CD14-positive monocyte (primary cell): ENCODE measurements around the gene PFKP. TPM values are rescaled to one million over a fixed set of nuclear protein-coding genes. Genes with fewer than 3 reads are reported as not detected.

Experiments
- DNase-seq, 3 donors: peaks; one replicate each; pipeline ENCODE4 v3.0.0-alpha.2; 2011 to 2022
- H2AFZ ChIP-seq: 2 replicates; pipeline ENCODE4 v1.6.0; 2012; ENCODE audit warnings: mild to moderate bottlenecking, low read depth, low read length, inconsistent platforms; ENCODE audit not compliant: insufficient read depth, poor library complexity, severe bottlenecking
- H3K27ac ChIP-seq, 2 donors: 1 replicate in 1 of 2; 2 replicates in 1 of 2; pipeline ENCODE4 v1.5.1; 2012 to 2013; ENCODE audit warnings: low read length in 2 of 2, control low read depth in 1 of 2, inconsistent platforms in 1 of 2, low read depth in 1 of 2, mild to moderate bottlenecking in 1 of 2
- H3K27me3 ChIP-seq, 2 donors: one replicate each; pipeline versions ENCODE4 v1.6.0 to v1.6.1; 2011 to 2013; ENCODE audit warnings: low read length in 2 of 2; ENCODE audit not compliant: control insufficient read depth in 2 of 2, insufficient read depth in 2 of 2
- H3K36me3 ChIP-seq, 2 donors: replicated peaks in 1 of 2; 1 replicate in 1 of 2; 2 replicates in 1 of 2; pipeline versions ENCODE4 v1.5.1 to v1.6.1; 2012 to 2013; ENCODE audit warnings: low read length in 2 of 2, control low read depth in 1 of 2, inconsistent platforms in 1 of 2, mild to moderate bottlenecking in 1 of 2; ENCODE audit not compliant: insufficient read depth in 2 of 2, control insufficient read depth in 1 of 2
- H3K4me1 ChIP-seq, 2 donors: 1 replicate in 1 of 2; 2 replicates in 1 of 2; pipeline versions ENCODE4 v1.5.1 to v1.6.1; 2012 to 2013; ENCODE audit warnings: low read length in 2 of 2, control low read depth in 1 of 2, inconsistent platforms in 1 of 2, mild to moderate bottlenecking in 1 of 2, moderate library complexity in 1 of 2; ENCODE audit not compliant: insufficient read depth in 2 of 2, control insufficient read depth in 1 of 2
- H3K4me2 ChIP-seq: replicated peaks from 2 replicates; pipeline ENCODE3; 2012; ENCODE audit warnings: low read length, moderate library complexity, mild to moderate bottlenecking; ENCODE audit not compliant: poor library complexity, severe bottlenecking; ENCODE audit errors: extremely low read depth
- H3K4me3 ChIP-seq, 3 experiments: fragments of 200-600 bp in 1 of 3; sonication (generic) in 1 of 3; replicated peaks in 1 of 3; 1 replicate in 2 of 3; 2 replicates in 1 of 3; pipeline ENCODE4 v1.5.1; 2011 to 2013; ENCODE audit warnings: low read length in 3 of 3, mild to moderate bottlenecking in 3 of 3, control low read depth in 2 of 3, low read depth in 2 of 3, inconsistent platforms in 1 of 3, moderate library complexity in 1 of 3
- H3K79me2 ChIP-seq: 2 replicates; pipeline ENCODE4 v1.6.0; 2012; ENCODE audit warnings: mild to moderate bottlenecking, control low read depth, inconsistent platforms, low read length, moderate library complexity; ENCODE audit not compliant: insufficient read depth
- H3K9ac ChIP-seq: 2 replicates; pipeline ENCODE4 v1.6.0; 2017; ENCODE audit warnings: low read length, mild to moderate bottlenecking; ENCODE audit not compliant: insufficient read depth, poor library complexity, severe bottlenecking
- H3K9me3 ChIP-seq, 2 donors: replicated peaks in 1 of 2; 1 replicate in 1 of 2; 2 replicates in 1 of 2; pipeline versions ENCODE4 v1.5.1 to v1.6.1; 2012 to 2013; ENCODE audit warnings: low read length in 2 of 2, control low read depth in 1 of 2; ENCODE audit not compliant: control insufficient read depth in 1 of 2, insufficient read depth in 1 of 2
- H4K20me1 ChIP-seq: 2 replicates; pipeline ENCODE4 v1.6.0; 2012; ENCODE audit warnings: mild to moderate bottlenecking, low read length, control low read depth, moderate library complexity; ENCODE audit not compliant: insufficient read depth
- H3K27ac Mint-ChIP-seq, 7 donors: one replicate each; pipeline ENCODE4 v1.8.0; 2020; ENCODE audit warnings: mild to moderate bottlenecking in 7 of 7, mixed read lengths in 7 of 7, moderate library complexity in 6 of 7, inconsistent platforms in 2 of 7
- H3K27me3 Mint-ChIP-seq, 3 donors: one replicate each; pipeline ENCODE4 v1.8.0; 2021 to 2022; ENCODE audit warnings: low read depth in 3 of 3, mild to moderate bottlenecking in 3 of 3, mixed read lengths in 3 of 3, moderate library complexity in 3 of 3, inconsistent platforms in 1 of 3
- H3K36me3 Mint-ChIP-seq, 2 donors: one replicate each; pipeline ENCODE4 v1.8.0; 2020; ENCODE audit warnings: mixed read lengths in 2 of 2, inconsistent platforms in 1 of 2, mild to moderate bottlenecking in 1 of 2
- H3K4me1 Mint-ChIP-seq: one replicate; pipeline ENCODE4 v1.8.0; 2020; ENCODE audit warnings: mild to moderate bottlenecking, mixed read lengths
- H3K4me3 Mint-ChIP-seq, 2 donors: one replicate each; pipeline ENCODE4 v1.8.0; 2020; ENCODE audit warnings: mild to moderate bottlenecking in 2 of 2, mixed read lengths in 2 of 2, moderate library complexity in 1 of 2
- H3K9me3 Mint-ChIP-seq, 7 donors: one replicate each; pipeline ENCODE4 v1.8.0; 2020 to 2022; ENCODE audit warnings: mixed read lengths in 7 of 7, mild to moderate bottlenecking in 6 of 7, moderate library complexity in 6 of 7, inconsistent platforms in 2 of 7
- WGBS: methylation state at CpG from one replicate; pipeline ENCODE4 v1.1.5; 2013; ENCODE audit warnings: missing lambda C conversion rate; ENCODE audit not compliant: insufficient coverage; 5-methylcytosine and 5-hydroxymethylcytosine counted together
- intact Hi-C, 2 donors: fragments of 100-400 bp; cut with micrococcal nuclease; formaldehyde crosslinking; loops; one replicate each; pipeline versions ENCODE4 v1.15.0 to v1.15.1; 2023
- polyA plus RNA-seq, 3 donors: library from polyadenylated mRNA; depleted of rRNA in 1 of 3; unstranded in 2 of 3; stranded (reverse) in 1 of 3; fragments of 300-500 nt in 2 of 3; fragments of >200 nt in 1 of 3; fragmentation: Illumina TruSeq in 2 of 3; gene quantifications; 1 replicate in 2 of 3; 2 replicates in 1 of 3; pipeline ENCODE4 v1.2.3, GENCODE V29; 2012 to 2021
- TF ChIP-seq, protein P1 (sequence below): fragments of 200-600 bp; IDR thresholded peaks from one replicate; pipeline ENCODE4 v1.8.0; 2022; ENCODE audit warnings: antibody characterized with exemption, mild to moderate bottlenecking

PFKP gene
- polyA plus RNA-seq, 3 donors: 6.5 to 14.2 (median 8.1) TPM

DNA sequence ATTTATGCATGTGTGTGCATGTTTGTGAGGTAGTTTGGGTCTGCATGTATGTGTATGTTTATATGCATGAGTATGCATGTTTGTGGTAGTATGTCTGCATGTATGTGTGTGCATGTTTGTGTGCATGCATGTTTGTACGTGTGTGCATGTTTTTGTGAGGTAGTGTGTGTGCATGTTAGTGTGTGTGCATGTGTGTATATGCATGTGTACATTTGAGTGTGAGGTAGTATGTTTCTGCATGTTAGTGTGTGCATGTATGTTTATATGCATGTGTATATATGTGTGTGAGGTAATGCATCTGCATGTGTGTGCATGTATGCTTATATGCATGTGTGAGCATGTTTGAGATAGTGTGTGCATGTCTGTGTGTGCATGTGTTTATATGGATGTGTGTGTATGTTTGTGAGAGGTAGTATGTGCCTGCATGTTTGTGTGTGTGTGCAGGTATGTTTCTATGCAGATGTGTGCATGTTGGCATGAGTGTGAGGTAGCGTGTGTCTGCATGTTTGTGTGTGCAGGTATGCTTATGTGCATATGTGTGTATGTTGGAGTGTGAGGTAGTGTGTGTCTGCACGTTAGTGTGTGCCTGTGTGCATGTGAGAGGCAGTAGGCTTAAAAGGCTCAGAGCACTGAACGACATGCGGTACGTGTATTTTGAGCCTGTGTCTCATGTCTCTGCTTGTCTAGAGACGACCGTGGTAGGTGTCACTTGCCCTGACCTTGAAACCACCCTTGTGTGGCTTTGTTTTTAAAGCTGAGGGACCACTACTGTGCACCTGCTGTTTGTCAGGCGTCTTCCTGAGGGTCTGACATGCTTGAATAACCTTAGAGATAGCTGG, 43.7 kb downstream of the PFKP start:
- intact Hi-C loops: no loop called here
- TF ChIP-seq, protein P1, sequence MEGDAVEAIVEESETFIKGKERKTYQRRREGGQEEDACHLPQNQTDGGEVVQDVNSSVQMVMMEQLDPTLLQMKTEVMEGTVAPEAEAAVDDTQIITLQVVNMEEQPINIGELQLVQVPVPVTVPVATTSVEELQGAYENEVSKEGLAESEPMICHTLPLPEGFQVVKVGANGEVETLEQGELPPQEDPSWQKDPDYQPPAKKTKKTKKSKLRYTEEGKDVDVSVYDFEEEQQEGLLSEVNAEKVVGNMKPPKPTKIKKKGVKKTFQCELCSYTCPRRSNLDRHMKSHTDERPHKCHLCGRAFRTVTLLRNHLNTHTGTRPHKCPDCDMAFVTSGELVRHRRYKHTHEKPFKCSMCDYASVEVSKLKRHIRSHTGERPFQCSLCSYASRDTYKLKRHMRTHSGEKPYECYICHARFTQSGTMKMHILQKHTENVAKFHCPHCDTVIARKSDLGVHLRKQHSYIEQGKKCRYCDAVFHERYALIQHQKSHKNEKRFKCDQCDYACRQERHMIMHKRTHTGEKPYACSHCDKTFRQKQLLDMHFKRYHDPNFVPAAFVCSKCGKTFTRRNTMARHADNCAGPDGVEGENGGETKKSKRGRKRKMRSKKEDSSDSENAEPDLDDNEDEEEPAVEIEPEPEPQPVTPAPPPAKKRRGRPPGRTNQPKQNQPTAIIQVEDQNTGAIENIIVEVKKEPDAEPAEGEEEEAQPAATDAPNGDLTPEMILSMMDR: no peak
- peaks cover 33 to 85% of the 10 kb centered on the region in 2 donors for H3K36me3 ChIP-seq

DNA sequence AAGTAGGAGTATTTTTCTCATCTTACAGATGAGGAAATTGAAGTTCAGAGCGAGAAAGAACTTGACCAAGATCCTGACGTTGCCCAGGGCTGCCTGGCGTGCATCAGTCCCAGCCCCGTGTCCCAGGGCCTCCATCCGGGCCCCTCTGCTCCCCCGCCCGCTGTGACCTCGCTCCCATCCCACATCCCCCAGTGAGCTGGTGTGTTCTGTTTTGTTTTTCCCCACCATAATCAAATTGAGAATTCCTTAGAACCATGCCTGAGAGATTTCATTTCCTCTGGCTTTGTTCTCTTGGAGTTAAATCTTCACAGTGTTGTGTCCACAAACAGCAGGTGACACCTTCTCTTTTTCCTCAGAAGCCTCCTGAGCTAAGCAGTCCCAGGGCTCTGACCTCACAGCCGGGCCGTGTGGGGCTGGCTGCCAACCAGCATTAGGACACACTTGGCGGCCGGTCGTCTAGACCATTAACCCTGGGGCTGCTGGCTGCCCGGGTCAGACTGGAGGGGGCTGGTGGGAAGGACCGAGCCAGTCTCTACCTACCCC, 44.3 kb downstream of the PFKP start:
- H3K4me3 Mint-ChIP-seq: no peak overlapping the region
- Histone ChIP-seq H3K27ac (no peak overlapping the region), H3K4me3 (no peak overlapping the region), H3K79me2 (no peaks in the 10 kb centered on the region), H3K4me2 (no peak overlapping the region), H3K36me3 (peaks cover 38 to 91% of the 10 kb centered on the region in 2 donors), H3K4me1 (no peaks in the 10 kb centered on the region), H3K9ac (no peak overlapping the region), H2AFZ (no peak overlapping the region), H4K20me1 (no peaks in the 10 kb centered on the region), H3K9me3 (no peaks in the 10 kb centered on the region), H3K27me3 (no peaks in the 10 kb centered on the region)
- TF ChIP-seq, protein P1: no peak
- H3K4me1 Mint-ChIP-seq: no peaks in the 10 kb centered on the region
- 100% methylated on average over 2 of the region's 15 CpGs for WGBS
- peaks cover 0 to 3% (median 0%) of the 10 kb centered on the region in 3 donors for H3K27me3 Mint-ChIP-seq
- intact Hi-C loops: no loop called here
- H3K9me3 Mint-ChIP-seq: no peaks in the 10 kb centered on the region
- H3K27ac Mint-ChIP-seq: peak overlapping the region in 2 of 7 donors; percentile 4 to 58
- peaks cover 69 to 72% of the 10 kb centered on the region in 2 donors for H3K36me3 Mint-ChIP-seq
- no peak for DNase-seq

More for the DNA sequence above, 43.7 kb downstream of the PFKP start:
- 95% methylated on average over 9 of the region's 9 CpGs for WGBS
- no peak overlapping the region for H2AFZ ChIP-seq
- H3K27ac ChIP-seq: no peak overlapping the region
- H3K9ac ChIP-seq: no peak overlapping the region
- Mint-ChIP-seq H3K4me1 (no peaks in the 10 kb centered on the region), H3K27me3 (peaks cover 0 to 3% (median 0%) of the 10 kb centered on the region in 3 donors), H3K4me3 (no peak overlapping the region), H3K36me3 (peaks cover 62 to 65% of the 10 kb centered on the region in 2 donors), H3K27ac (no peak overlapping the region), H3K9me3 (no peaks in the 10 kb centered on the region)
- no peaks in the 10 kb centered on the region for H4K20me1 ChIP-seq
- no peak for DNase-seq
- no peaks in the 10 kb centered on the region for H3K79me2 ChIP-seq
- H3K27me3 ChIP-seq: no peaks in the 10 kb centered on the region
- H3K4me1 ChIP-seq: no peaks in the 10 kb centered on the region
- no peak overlapping the region for H3K4me2 ChIP-seq
- no peaks in the 10 kb centered on the region for H3K9me3 ChIP-seq
- H3K4me3 ChIP-seq: no peak overlapping the region
